ENCODE measurements around the gene FN3KRP. TPM values are rescaled to one million over a fixed set of nuclear protein-coding genes. Genes with fewer than 3 reads are reported as not detected.

The FN3KRP gene
- total and polyA plus RNA-seq, 10 of the 15 experiments (the other 5 are each of a cell fraction or from before 2014, with no cell fraction given), result 1.8 to 50.5 (median 26.5) TPM

- no peak for TF ChIP-seq EP300 (IDR thresholded peaks at IDR 0.05; ENCODE audit: borderline replicate concordance in 1 of 2, control insufficient read depth in 1 of 2, low read depth in 2 of 2, low read length in 2 of 2)
- TF ChIP-seq MEF2B (IDR thresholded peaks at IDR 0.05; ENCODE audit: partially characterized antibody, poor library complexity, severe bottlenecking), result no peak
- TF ChIP-seq STAT1 (conservative IDR thresholded peaks at IDR 0.05), result no peak
- no peak for TF ChIP-seq FOXM1 (IDR thresholded peaks at IDR 0.05; ENCODE audit: low read depth, low read length)
Observed at GRCh38 chr17:82709024-82709675, 7.4 kb upstream of the FN3KRP start (continued).

- intact Hi-C loops (cut with micrococcal nuclease; ENCODE audit: unreplicated experiment), result no loop called here
- BruUV-seq (replicated peaks), result no TSS peak
- TF ChIP-seq TCF3 (IDR thresholded peaks at IDR 0.05; ENCODE audit: borderline replicate concordance, insufficient read depth, low read depth, low read length) (no peak), MTA2 (IDR thresholded peaks at IDR 0.05; ENCODE audit: low read depth) (no peak), BCL3 (IDR thresholded peaks at IDR 0.05; ENCODE audit: borderline replicate concordance, insufficient read depth, low read depth, low read length, poor library complexity, severe bottlenecking) (no peak), KDM1A (IDR thresholded peaks at IDR 0.05; ENCODE audit: borderline replicate concordance) (no peak), PAX8 (IDR thresholded peaks at IDR 0.05) (no peak), NR2F1 (conservative IDR thresholded peaks at IDR 0.05) (no peak), MLLT1 (IDR thresholded peaks at IDR 0.05) (no peak), RB1 (IDR thresholded peaks at IDR 0.05; ENCODE audit: borderline replicate concordance) (no peak)
- Histone ChIP-seq H2AFZ (ENCODE audit: control insufficient read depth, low read depth, low read length) (no peak overlapping the region), H3K36me3 (ENCODE audit: control insufficient read depth in 2 of 2, insufficient read depth in 2 of 2, low read length in 1 of 2) (no peaks in the 10 kb centered on the region), H3K4me1 (ENCODE audit: control insufficient read depth, insufficient read depth, low read length) (peaks cover 10% of the 10 kb centered on the region), H3K4me3 (no peak overlapping the region), H3K27me3 (replicated peaks in 1 of 2; ENCODE audit: control insufficient read depth in 2 of 2, insufficient read depth in 2 of 2, low read length in 1 of 2) (no peaks in the 10 kb centered on the region), H3K9me3 (replicated peaks; ENCODE audit: control insufficient read depth, insufficient read depth, low read length) (no peaks in the 10 kb centered on the region), H3K27ac (ENCODE audit: control insufficient read depth, insufficient read depth) (no peak overlapping the region), H4K20me1 (ENCODE audit: control insufficient read depth, insufficient read depth) (no peaks in the 10 kb centered on the region), H3K9ac (ENCODE audit: control insufficient read depth, insufficient read depth, low read length) (no peak overlapping the region), H3K4me2 (ENCODE audit: control insufficient read depth, insufficient read depth) (no peak overlapping the region), H3K79me2 (ENCODE audit: control insufficient read depth, insufficient read depth, low read length) (no peaks in the 10 kb centered on the region)
- FAIRE-seq, result no peak
- no peak for DNase-seq (ENCODE audit: low read depth, low spot score)
- ChIA-PET RAD21 (ENCODE audit: unreplicated experiment) (no interaction called here), POLR2A (no interaction called here), SMC1A (ENCODE audit: uncharacterized antibody, unreplicated experiment) (interaction anchor here (0.6 kb wide), 1 partner anchor 10 kb away, joined by 3 read pairs; no protein-coding TSS in a partner anchor), CTCF (no interaction called here)
- WGBS (ENCODE audit: insufficient coverage, insufficient replicate concordance, low lambda C conversion rate, missing lambda C conversion rate), result 90% methylated on average over 25 of the region's 25 CpGs
- ATAC-seq, result no peak
- in situ Hi-C loops (cut with MboI), result no loop called here
Observed at GRCh38 chr17:82709676-82710498, 6.6 kb upstream of the FN3KRP start.

Measured in GM12878 (cell line).